GM19452 (cell line): ENCODE measurements around the gene ATP5PO.
"Not testable (repeated sequence)": the region's sequence is repeated elsewhere in the genome, so short reads cannot be mapped to it uniquely, and the experiment has no call there.

Source experiments
- ATAC-seq: cut with Tn5 transposase; IDR thresholded peaks from one replicate; pipeline ENCODE4 v1.9.1; 2021; ENCODE audit not compliant: unreplicated experiment

ATP5PO gene

DNA sequence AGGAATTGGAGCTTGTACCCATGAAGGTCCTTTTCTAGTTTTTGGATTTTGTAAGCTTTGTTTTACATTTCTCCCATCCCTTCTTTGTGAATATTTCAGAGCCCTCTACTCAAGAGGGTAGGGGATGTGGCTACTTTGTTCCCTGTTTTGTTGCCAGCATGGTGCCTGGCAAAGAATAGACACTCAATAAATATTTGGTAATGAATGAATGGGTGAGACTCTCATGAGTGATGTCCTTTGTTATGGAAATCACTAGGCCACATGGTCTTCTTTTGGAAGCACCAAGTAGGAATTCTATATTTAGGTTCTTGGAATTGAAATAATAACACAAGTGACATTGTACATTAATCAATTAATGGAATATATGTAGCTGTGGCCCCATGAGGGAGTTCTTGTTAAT lies 26.8 kb upstream of the ATP5PO start:
- ATAC-seq: no peak

DNA sequence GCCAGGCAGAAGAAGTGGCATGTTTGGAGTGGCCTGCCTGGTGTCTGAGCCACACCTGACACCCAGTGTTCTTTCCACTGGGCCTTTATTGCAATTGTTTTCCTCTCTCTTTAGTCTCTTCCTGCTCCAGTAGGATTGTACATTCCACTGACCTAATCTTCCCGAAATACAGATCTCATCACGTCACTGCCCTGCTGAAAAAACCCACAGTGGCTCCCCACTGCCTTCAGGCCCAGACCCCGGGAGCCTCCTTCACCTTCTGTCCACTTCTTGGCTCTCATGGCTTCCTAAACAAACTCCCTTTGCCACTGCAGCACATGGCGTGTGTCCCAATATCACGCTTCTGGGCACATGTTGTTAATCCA lies 25.3 kb upstream of the ATP5PO start:
- ATAC-seq: no peak

DNA sequence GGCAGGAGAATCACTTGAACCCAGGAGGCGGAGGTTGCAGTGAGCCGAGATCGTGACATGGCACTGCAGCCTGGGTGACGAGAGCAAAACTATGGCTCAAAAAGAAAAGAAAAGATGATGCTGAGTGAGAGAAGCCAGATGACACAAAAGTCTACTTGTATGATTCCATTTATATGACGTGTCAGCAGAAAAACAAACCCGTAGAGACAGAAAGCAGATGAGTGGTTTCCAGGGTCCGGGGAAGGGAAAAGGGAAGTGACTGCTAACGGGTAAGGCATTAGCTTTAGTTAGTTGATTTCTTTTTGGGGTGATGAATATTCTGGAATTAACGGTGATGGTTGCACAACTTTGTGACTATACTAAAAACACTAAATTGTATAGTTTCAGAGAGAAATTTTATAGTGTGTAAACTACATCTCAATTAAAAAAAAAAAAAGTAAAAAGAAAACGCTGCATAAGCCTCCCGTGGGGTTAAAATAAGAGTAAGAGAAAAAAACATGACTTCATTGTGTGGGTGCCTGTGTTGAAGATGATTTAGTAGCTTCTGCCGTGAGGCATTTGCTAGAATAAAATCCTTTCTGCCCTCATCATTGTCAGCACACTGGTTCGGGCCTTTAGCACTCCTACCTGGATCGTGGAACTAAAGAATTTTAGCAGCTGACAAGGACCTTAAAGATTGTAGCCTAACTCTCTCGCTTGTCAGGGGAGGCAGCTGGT lies 24.7 kb upstream of the ATP5PO start:
- no peak for ATAC-seq

DNA sequence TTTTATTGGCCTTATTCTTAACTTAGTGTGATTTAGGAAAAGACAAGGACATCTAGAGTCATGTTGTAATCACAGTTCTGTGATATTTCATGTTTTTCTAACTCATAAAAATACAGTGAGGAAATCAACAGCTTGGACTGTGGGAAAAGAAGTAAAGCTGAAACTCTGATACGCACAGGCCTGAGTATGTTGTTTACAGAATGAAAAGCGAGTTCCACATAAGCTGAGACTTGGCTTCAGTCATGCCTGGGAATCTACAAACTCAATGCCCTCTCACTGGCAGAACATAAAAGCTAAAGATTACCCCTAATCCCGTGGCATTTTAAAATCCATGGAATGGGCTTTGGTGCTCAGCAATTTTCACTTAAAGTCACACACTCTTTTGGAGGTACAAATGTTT lies 23.6 kb upstream of the ATP5PO start:
- no peak for ATAC-seq

DNA sequence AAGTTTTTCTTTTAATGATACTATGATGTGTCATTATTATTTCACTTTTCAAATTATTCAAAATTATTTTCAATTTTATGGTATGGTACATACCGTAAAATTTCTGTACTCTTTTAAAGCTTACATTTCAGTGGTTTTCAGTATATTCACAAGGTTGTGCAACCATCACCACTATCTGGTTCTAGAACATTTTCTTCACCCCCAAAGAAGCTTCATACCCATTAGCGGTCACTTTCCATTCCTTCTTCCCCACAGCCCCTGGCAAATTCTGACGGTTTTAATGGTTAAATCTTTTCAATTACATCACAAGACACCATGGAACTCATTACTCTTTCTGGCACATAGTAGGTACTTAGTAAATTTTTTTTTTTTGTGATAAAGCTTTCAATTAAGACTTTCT lies 22.8 kb upstream of the ATP5PO start:
- no peak for ATAC-seq

DNA sequence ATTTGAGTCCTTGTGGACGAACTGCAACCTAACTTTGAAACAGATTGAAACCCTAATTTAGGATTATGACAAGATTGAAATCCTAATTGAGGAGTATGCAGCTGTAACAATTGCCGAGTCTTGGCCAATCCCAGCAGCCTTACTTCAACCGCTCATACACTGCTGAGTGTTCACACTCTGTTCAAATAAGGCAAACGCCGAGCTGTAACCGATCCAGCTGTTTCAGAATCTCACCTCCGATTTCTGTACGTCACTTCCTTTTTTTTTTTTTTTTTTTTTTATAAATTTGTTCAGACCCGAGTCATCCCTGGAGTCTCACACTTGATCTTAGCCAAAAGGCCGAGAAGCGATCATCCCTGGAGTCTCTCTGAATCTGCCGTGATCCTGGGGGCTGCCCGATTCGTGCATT lies 22.3 kb upstream of the ATP5PO start:
- ATAC-seq: no peak

DNA sequence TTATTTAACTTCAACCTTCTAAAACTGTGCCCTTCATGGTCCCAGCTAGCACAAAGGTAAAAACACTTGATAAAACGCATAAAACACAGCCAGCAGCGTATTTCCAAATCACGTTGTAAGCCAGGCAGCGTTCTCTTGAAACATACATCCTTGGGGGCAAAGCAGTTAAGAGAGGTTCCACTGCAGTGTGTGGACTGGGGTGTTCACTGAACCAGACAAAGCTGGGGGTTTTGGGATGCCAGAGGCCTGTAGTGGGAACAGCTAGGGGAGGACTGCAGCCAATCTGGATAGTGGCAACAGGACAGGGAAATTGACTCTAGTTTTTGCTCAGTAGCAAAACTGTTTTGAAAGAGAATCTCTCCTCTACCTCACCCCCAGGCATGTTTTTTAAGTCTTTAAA lies 21.5 kb upstream of the ATP5PO start:
- ATAC-seq: no peak

DNA sequence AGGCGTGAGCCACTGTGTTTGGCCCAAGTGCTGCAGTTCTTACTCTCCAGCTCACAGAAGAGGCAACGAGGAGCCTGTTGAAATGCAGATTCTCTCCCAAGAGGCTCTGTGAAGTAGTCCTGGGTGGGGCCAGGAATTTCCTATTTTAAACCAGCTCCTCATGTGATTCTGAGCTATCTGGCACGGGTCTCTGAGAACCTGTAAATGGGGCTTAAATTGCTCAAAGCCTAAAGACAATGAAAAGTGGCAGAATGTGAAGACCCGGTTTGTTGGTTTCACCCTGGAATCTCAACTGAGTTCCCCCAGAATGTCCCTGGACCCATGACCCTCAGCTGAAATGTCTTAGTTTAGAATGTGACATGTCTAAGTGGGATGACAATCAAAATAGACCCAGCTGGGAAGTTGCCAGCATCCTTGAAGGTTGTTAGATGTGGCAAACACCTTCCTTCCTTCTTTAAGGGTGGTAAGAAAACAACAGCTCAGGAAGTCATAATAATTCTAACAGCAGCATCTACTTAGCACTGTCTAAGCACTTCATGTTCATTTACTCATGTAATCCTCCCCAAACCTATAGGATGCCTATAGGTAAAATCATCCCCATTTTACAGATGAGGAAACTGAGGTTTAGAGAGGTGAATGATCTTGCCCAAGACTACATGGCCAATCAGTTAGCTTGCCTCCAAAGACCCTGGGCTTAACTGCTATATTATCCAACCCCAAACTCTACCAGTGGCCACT lies 20.9 kb upstream of the ATP5PO start:
- ATAC-seq: no peak

DNA sequence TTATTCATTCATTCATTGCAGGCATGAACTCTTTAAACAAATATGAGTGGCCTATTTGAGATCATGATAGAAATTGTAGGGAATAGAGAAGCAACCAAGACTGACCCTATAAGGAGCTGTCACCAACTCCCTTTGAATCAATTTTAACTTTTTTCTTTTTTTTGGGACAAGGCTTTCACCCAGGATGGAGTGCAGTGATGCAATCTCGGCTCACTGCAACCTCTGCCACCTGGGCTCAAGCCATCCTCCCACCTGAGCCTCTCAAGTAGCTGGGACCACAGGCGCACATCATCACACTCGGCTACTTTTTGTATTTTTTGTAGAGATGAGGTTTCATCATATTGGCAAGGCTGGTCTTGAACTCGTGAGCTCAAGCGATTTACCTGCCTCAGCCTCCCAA lies 17.1 kb upstream of the ATP5PO start:
- no peak for ATAC-seq

DNA sequence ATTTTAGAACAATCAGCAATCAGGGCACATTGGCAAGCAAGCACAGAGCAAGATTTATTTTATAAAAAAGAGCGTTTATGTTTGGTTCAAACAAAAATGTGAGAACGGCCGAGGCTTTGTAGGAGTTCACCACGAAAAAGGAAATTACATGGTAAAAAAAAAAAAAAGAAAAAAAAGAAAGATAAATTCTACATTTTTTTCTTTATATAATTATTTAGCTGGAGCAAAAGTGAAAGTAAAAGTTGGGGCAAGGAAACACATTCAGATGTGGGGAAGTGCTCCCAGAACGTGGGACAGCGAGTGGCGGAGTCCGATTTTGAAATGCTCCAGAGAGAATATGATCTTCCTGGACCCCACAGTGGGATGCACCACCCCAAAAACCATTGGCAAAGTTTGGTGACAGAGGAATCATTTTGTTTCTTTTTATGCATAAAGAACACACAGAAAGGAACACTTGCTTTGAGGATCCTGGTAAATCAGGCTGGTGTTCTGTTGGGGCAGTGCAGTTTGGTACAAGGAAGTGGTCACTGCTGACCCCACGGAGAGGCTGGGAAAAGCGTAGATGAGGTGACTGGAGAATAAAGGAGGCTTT lies 16.3 kb upstream of the ATP5PO start:
- no peak for ATAC-seq

DNA sequence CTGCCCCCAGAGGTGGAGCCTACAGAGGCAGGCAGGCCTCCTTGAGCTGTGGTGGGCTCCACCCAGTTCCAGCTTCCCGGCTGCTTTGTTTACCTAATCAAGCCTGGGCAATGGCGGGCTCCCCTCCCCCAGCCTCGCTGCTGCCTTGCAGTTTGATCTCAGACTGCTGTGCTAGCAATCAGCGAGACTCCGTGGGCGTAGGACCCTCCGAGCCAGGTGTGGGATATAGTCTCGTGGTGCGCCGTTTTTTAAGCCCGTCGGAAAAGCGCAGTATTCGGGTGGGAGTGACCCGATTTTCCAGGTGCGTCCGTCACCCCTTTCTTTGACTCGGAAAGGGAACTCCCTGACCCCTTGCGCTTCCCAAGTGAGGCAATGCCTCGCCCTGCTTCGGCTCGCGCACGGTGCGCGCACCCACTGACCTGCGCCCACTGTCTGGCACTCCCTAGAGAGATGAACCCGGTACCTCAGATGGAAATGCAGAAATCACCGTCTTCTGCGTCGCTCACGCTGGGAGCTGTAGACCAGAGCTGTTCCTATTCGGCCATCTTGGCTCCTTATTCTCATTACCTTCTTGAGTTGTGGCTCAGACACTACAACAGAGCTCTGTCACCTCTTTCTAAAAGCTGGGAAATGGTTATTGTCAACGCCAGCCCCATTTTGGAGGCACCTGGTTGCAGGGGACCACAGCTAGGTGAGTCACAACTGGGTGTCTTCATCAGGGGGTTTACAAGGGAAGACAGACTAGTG lies 15.6 kb upstream of the ATP5PO start:
- ATAC-seq: not testable (repeated sequence)

DNA sequence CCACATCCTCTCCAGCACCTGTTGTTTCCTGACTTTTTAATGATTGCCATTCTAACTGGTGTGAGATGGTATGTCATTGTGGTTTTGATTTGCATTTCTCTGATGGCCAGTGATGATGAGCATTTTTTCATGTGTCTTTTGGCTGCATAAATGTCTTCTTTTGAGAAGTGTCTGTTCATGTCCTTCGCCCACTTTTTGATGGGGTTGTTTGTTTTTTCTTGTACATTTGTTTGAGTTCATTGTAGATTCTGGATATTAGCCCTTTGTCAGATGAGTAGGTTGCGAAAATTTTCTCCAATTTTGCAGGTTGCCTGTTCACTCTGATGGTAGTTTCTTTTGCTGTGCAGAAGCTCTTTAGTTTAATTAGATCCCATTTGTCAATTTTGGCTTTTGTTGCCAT lies 10.6 kb upstream of the ATP5PO start:
- not testable (repeated sequence) for ATAC-seq

DNA sequence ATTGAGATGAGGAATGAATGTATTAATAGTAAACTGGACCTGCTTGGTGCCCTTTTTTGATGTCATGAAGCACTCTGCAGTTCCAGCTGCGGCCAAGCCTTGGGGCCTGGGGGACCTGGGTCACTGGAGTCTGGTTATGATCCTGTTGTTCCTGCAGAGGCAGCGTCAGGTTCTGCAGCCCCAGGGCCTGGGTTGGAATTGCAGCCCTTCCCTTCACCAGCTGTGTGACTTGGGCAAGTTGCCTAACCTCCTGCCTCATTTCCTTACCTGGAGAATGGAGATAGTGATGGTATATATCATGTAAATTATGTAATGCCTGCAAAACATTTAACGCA lies 9.1 kb upstream of the ATP5PO start:
- ATAC-seq: no peak

DNA sequence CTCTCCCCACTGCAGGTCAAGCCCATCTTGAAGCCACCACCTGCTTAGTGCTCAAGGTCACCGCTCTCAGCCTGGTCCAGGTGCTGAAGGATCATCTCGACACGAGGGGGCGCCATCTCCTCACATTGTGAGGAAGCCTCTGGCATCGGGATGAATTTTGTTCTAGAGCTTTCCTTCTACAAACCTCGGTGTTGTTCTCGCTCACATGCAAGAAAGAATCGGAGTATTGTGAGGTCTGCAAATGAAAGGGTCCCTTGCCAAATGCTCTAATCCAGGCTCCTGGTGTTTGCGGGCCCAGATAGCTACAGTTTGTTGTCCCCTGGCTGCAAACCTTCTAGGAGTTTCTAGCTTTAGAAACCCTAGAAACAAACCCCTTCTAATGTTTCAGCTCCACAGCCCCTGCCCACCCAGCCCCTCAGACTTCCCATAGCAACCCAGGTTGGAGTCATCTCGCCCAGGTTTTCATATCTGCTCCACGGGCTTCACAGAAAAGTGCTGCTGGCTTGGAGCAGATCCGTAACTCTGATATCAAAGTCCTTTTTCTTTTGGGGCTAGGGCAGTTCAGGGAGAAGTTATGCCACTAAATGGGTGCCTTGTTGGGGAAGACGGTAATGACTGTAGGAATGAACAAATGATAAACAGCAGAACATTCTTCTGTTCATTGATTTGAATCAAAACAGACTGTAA lies 8.6 kb upstream of the ATP5PO start:
- peak; percentile 86 for ATAC-seq

DNA sequence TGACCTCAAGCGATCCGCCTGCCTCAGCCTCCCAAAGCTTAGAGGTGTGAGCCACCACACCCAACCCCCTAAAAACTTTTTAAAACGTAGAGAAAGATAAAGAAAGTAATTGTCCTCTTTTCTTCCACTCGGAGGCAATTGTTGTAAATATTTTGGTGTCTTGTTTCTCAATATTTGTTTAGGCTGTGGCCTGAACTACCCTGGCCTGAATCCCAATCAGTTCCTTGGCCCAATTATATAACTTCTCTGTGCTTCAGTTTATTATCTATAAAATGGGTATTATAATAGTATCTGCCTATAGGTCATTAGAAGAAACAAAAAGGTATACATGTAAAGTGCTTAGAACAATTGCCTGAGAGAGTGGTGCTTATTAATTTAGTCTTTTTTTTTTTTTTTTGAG lies 1.8 kb upstream of the ATP5PO start:
- no peak for ATAC-seq

DNA sequence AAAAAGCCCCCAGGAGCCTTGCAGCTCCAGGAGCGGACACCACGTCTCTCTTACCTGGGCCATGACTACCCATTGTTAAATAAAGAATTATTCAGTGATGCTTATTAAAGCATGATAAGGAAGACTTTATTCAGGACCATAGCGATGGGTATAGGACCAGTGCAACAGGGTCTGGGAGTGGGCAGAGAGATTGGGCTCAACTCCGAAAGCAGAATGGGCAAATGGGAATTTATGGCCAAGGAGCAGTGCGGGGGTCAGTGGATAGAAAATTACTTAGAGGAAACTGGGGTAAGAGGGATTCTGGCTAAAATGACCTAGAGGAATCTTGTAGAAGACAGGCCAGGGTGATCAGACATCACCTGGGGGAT lies 580 bp upstream of the ATP5PO start:
- no peak for ATAC-seq

DNA sequence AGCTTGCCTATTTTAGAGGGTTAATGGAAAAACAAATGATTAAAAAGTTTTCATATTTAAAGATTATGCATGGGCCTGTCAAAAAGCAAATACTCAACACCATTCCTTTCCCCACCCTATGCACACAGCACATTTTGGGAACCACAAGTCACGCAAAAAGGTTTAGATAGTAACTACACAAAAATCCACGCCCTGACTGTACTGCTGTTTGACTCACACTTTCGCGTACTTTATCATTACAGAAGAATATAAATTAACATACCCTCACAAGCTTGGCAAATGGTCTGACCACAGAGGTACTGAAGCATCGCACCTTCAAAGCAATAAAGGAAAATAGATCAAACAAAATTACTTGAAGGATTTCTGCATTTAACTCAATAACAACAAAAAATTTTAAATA lies 1.4 kb downstream of the ATP5PO start:
- no peak for ATAC-seq

DNA sequence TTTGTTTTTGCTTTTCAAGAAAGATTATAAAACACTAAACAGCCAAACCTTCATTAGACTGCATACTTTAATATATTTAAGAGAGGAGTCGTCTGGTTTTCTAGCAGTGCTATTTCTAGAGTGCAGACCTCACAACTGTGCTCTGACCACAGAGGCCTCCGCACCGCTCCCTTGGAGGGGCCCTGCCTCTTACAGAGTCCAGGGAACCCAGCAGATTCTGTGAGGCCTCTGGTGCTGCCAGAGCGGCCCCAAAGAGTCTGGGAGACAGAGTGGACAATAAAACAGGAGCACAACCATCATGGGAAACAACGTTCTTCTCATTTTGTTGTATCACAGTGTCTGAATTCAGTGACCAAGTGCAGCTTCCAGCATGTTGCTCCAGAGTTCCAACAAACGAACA lies 5.8 kb downstream of the ATP5PO start:
- ATAC-seq: no peak

DNA sequence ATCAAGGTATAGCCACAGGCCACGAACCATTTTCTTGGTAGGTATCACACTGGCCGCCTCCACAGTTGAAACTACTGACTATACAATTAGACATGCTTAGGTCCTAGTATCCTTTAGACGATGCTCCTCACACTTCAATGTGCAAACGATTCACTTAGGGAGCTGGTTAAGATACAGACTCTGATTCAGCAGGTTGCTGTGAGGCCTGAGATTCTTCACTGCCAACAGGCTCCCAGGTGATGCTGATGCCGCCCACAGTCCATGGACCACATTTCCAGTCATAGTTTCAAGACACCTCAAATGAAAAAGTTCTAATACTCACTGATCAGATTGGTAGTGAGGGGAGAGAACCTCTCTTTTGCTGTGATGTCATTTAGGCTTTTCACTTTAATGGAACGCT lies 6.8 kb downstream of the ATP5PO start:
- ATAC-seq: no peak

DNA sequence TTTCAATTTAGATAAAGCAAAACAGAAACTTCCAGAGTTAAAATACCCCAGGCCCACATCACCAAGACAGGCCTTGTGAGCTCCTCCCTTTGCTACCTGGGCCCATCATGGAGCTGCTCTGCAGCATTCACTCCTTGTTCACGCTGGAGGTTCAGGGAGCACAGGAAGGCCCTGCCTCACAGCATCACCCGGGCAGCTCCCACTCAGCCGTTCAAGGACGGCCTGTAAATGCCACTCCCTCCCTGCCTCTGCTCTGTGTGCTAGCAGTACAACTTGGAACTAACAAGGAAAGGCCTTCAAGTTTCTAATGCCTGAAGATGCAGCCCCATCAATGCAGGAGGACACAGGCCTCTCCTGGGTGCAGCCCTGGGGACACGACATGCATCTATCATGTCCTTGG lies 11.6 kb downstream of the ATP5PO start:
- ATAC-seq: no peak

DNA sequence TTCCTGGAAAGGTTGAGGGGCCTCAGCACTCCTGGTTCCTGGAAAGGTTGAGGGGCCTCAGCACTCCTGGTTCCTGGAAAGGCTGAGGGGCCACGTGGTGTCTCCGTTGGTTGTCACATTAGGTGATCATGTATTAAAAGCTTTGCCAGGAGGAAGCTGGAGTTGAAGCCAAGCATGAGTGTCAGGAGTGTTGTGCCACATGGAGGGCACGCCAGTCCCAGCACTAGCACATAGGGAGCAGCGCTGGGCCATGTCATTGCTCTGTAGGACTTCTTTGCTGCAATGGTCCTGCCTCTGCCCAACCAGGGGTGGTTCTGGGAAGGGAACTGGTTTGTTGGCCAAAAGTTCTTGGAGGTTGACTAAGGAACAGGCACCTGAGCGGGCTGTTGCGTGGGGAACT lies 13.3 kb downstream of the ATP5PO start:
- no peak for ATAC-seq
